Adrenal gland (tissue), 12 donors: ENCODE data around the gene GRID1. TPM values are rescaled to one million over a fixed set of nuclear protein-coding genes. Genes with fewer than 3 reads are reported as not detected.
A peak's percentile ranks its signal among the peaks of the same experiment; 100 is the strongest.
"Not testable (repeated sequence)": the region's sequence is repeated elsewhere in the genome, so short reads cannot be mapped to it uniquely, and the experiment has no call there.

ENCODE experiments used
- DNase-seq, 7 donors: peaks; one replicate each; pipeline ENCODE4 v3.0.0-alpha.2; 2019 to 2020
- H3K27ac ChIP-seq, 5 donors: fragments of 200-600 bp; sonication (generic) in 4 of 5; 1 replicate in 3 of 5; 2 replicates in 2 of 5; pipeline versions ENCODE4 v1.5.1 to v1.8.0; 2016 to 2020; ENCODE audit warnings: mild to moderate bottlenecking in 1 of 5
- H3K27me3 ChIP-seq: fragments of 200-600 bp; 2 replicates; pipeline ENCODE4 v1.8.0; 2021
- H3K36me3 ChIP-seq, 2 donors: fragments of 200-600 bp; replicated peaks in 1 of 2; 1 replicate in 1 of 2; 2 replicates in 1 of 2; pipeline versions ENCODE4 v1.5.1 to v1.8.0; 2018 to 2022
- H3K4me1 ChIP-seq, 2 donors: fragments of 200-600 bp; replicated peaks in 1 of 2; 1 replicate in 1 of 2; 2 replicates in 1 of 2; pipeline versions ENCODE4 v1.5.1 to v1.8.0; 2018 to 2021
- H3K4me3 ChIP-seq, 4 donors: fragments of 200-600 bp; sonication (generic) in 3 of 4; one replicate each; pipeline ENCODE4 v1.5.1; 2016 to 2018
- H3K9me3 ChIP-seq, 3 donors: fragments of 200-600 bp; sonication (generic) in 1 of 3; replicated peaks in 1 of 3; 1 replicate in 2 of 3; 2 replicates in 1 of 3; pipeline versions ENCODE4 v1.5.1 to v1.8.0; 2016 to 2021
- POLR2A ChIP-seq, 2 donors: fragments of 450-650 bp; IDR thresholded peaks; one replicate each; pipeline ENCODE4 v1.6.1; 2017; ENCODE audit warnings: antibody characterized with exemption in 2 of 2, mild to moderate bottlenecking in 2 of 2, moderate library complexity in 1 of 2
- WGBS, 4 donors: extraction: QIAGEN DNeasy Blood & Tissue Kit in 2 of 4; methylation state at CpG; one replicate each; pipeline versions ENCODE4 v1.1.5 to v1.1.7; 2013 to 2017; 5-methylcytosine and 5-hydroxymethylcytosine counted together
- intact Hi-C, 2 donors: fragments of 100-400 bp; cut with DNase I; formaldehyde crosslinking; loops; one replicate each; pipeline versions ENCODE4 v1.14.1 to v1.15.0; 2022 to 2023
- polyA plus RNA-seq, 3 donors: library from polyadenylated mRNA; stranded (reverse); fragments of 200-250 nt in 2 of 3; fragments of 350-450 nt in 1 of 3; fragmentation: Illumina TruSeq in 1 of 3; extraction: RNeasy Lipid Tissue Mini Kit (QIAGEN cat#74804) in 1 of 3; gene quantifications; one replicate each; pipeline ENCODE4 v1.2.3, GENCODE V29; 2013 to 2014
- total RNA-seq, 9 donors: library from RNA; depleted of rRNA in 4 of 9; stranded (reverse); fragments of >200 nt in 4 of 9; fragments of 120-200 nt in 1 of 9; fragmentation: NEBNext Ultra II Directional in 1 of 9; extraction: Animal tissue kit (Norgen Biotek cat#: 25700) in 1 of 9; gene quantifications; one replicate each; pipeline versions ENCODE4 v1.1.0 to v1.2.4, GENCODE V29; 2013 to 2023
- TF ChIP-seq, protein P1 (sequence below), 6 experiments: fragments of 450-650 bp in 4 of 6; fragments of 200-600 bp in 2 of 6; sonication (generic) in 1 of 6; IDR thresholded peaks; 1 replicate in 5 of 6; 2 replicates in 1 of 6; pipeline versions ENCODE4 v1.5.1 to v1.8.0; 2016 to 2021; ENCODE audit warnings: antibody characterized with exemption in 6 of 6, mild to moderate bottlenecking in 2 of 6, moderate library complexity in 1 of 6
- donor health status: healthy with polysubstance abuse.
- donor health status: Bipolar disorder and iron deficiency.
- donor health status: DM: yes; HTN: yes; CAD: no.
- donor health status: DM: no; HTN: no; CAD: no.
- donor health status: DM: no; HTN: no; CAD: no.
- donor health status: DM: yes; HTN: yes; CAD: no.

The GRID1 gene
- total and polyA plus RNA-seq, 12 donors, result 2.2 to 8.0 (median 4.1) TPM

DNA sequence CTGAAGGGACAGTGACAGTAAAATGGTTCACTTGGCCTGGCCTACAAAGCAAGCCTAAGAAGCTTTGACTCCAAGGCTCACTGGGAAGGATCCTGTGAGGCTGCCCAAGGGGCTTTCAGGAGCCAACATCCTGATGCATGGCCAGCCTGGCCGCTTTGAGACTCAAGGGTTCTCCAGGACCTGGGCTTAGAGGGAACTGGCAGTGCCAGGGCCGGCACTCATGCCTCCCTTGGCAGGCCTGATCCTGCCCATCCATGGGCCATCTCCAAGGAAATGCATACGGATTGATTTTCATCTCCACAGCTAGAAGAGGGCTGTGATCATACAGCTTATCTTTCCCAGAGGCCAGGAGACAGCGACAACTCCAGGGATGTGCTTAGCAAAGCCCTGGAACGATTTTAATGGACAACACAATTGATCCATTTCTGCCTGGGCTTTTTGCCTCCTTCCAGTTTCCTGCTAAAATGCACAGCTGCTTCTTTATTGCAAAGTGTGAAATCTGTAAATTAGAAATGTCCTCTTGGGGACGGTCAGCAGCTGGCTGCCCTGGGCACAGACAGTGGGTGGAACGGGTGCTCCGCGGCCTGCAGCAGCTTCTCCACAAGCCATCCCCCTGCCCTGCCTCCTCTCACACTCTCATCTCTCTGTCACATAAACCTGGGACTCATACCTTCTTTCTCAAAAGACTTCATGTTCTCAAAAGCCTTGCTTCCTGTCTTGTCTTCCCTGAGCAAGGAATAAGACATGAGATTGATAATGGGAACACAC is 288.5 kb downstream of the GRID1 start:
- H3K4me3 ChIP-seq, result no peak overlapping the region
- 83 to 88% (median 85%) methylated on average over 7 to 9 of the region's 9 CpGs for WGBS, 4 donors
- intact Hi-C loops, result no loop called here
- TF ChIP-seq, protein P1, sequence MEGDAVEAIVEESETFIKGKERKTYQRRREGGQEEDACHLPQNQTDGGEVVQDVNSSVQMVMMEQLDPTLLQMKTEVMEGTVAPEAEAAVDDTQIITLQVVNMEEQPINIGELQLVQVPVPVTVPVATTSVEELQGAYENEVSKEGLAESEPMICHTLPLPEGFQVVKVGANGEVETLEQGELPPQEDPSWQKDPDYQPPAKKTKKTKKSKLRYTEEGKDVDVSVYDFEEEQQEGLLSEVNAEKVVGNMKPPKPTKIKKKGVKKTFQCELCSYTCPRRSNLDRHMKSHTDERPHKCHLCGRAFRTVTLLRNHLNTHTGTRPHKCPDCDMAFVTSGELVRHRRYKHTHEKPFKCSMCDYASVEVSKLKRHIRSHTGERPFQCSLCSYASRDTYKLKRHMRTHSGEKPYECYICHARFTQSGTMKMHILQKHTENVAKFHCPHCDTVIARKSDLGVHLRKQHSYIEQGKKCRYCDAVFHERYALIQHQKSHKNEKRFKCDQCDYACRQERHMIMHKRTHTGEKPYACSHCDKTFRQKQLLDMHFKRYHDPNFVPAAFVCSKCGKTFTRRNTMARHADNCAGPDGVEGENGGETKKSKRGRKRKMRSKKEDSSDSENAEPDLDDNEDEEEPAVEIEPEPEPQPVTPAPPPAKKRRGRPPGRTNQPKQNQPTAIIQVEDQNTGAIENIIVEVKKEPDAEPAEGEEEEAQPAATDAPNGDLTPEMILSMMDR (IDR thresholded peaks at IDR 0.05), result no peak
- TF ChIP-seq POLR2A (IDR thresholded peaks at IDR 0.05), result no peak
- peak in 2 of 7 donors; percentile 13 to 45 for DNase-seq
- H3K27ac ChIP-seq, result no peak overlapping the region
- H3K36me3 ChIP-seq, result no peaks in the 10 kb centered on the region
- no peaks in the 10 kb centered on the region for H3K9me3 ChIP-seq
- no peaks in the 10 kb centered on the region for H3K4me1 ChIP-seq
- no peaks in the 10 kb centered on the region for H3K27me3 ChIP-seq

DNA sequence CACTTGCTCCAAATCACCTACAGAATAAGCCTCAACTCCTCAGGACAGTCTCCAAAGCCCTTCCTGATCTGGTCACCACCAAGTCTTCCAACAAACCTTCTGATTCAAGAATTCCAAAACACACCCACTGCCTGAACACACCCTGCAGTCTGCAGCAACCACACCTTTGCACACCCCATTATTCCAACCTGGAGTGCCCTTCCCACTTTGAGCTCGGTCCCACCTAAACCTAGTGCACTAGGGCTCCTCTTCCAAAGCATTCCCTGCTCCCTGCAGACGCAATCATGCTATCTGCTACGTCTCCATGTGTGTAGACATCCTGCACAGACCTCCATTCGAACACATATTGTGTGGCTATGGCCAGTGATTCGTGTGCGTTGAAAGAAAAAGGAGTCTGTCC is 289.3 kb downstream of the GRID1 start:
- Histone ChIP-seq H3K9me3 (no peaks in the 10 kb centered on the region), H3K4me1 (no peaks in the 10 kb centered on the region), H3K4me3 (no peak overlapping the region), H3K27ac (no peak overlapping the region), H3K36me3 (no peaks in the 10 kb centered on the region), H3K27me3 (no peaks in the 10 kb centered on the region)
- TF ChIP-seq, protein P1 (IDR thresholded peaks at IDR 0.05), result no peak
- no peak for TF ChIP-seq POLR2A (IDR thresholded peaks at IDR 0.05)
- DNase-seq, result peak in 1 of 7 donors; percentile 27
- intact Hi-C loops, result no loop called here
- WGBS, 4 donors, result 82 to 91% (median 90%) methylated on average over 6 of the region's 6 CpGs

DNA sequence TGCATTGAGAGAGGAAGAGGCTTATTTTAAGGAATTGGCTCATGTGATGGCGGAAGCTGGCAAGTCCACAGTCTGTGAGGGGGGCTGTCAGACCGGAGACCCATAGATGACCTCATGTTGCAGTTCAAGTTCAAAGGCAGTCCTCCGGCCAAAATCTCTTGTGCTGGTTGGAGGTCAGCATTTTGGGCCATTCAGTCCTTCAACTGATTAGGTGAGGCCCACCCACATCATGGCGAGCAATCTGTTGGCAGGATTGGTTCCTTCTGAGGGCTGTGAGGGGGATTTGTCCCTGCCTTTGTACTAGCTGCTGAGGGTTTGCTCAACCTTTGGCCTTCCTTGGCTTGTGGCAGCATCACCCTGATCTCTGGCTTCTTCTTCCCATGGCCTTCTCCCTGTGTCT is 290.1 kb downstream of the GRID1 start:
- H3K4me1 ChIP-seq, H3K36me3 ChIP-seq, intact Hi-C loops, H3K27me3 ChIP-seq, H3K4me3 ChIP-seq, H3K27ac ChIP-seq, H3K9me3 ChIP-seq: not testable (repeated sequence)
- WGBS, 4 donors, result 82 to 100% (median 93%) methylated on average over 1 to 4 of the region's 4 CpGs
- DNase-seq, result peak in 1 of 7 donors; percentile 21

GRCh38 chr10:86075512-86075911 is 291.1 kb downstream of the GRID1 start:
- intact Hi-C loops, result no loop called here
- no peaks in the 10 kb centered on the region for H3K27me3 ChIP-seq
- H3K27ac ChIP-seq, result no peak overlapping the region
- WGBS, 4 donors, result 83 to 90% (median 87%) methylated on average over 3 of the region's 3 CpGs
- H3K4me3 ChIP-seq, result no peak overlapping the region
- no peaks in the 10 kb centered on the region for H3K9me3 ChIP-seq
- TF ChIP-seq POLR2A (IDR thresholded peaks at IDR 0.05), result no peak
- TF ChIP-seq, protein P1 (IDR thresholded peaks at IDR 0.05), result no peak
- H3K36me3 ChIP-seq, result no peaks in the 10 kb centered on the region
- H3K4me1 ChIP-seq, result no peaks in the 10 kb centered on the region
- no peak for DNase-seq

GRCh38 chr10:86074294-86074693 is 292.3 kb downstream of the GRID1 start:
- H3K4me1 ChIP-seq, result no peaks in the 10 kb centered on the region
- DNase-seq, result no peak
- no peak overlapping the region for H3K27ac ChIP-seq
- no peak overlapping the region for H3K4me3 ChIP-seq
- intact Hi-C loops, result no loop called here
- no peaks in the 10 kb centered on the region for H3K36me3 ChIP-seq
- H3K27me3 ChIP-seq, result no peaks in the 10 kb centered on the region
- TF ChIP-seq, protein P1 (IDR thresholded peaks at IDR 0.05), result no peak
- no peak for TF ChIP-seq POLR2A (IDR thresholded peaks at IDR 0.05)
- H3K9me3 ChIP-seq, result no peaks in the 10 kb centered on the region
- WGBS, 4 donors, result 85 to 89% (median 87%) methylated on average over 5 of the region's 5 CpGs
